IPS-18c (cell line): Measurements from ENCODE around the gene ZNRF4.

Experiments used
- H3K4me3 ChIP-seq: 2 replicates; pipeline ENCODE4 v1.7.0; 2013; ENCODE audit warnings: low read depth, mild to moderate bottlenecking, low read length, moderate library complexity; ENCODE audit not compliant: insufficient read depth
- H3K9me3 ChIP-seq: one replicate; pipeline ENCODE4 v1.6.1; 2013; ENCODE audit warnings: mild to moderate bottlenecking, low read length, moderate library complexity; ENCODE audit not compliant: control insufficient read depth, insufficient read depth

Gene ZNRF4

DNA sequence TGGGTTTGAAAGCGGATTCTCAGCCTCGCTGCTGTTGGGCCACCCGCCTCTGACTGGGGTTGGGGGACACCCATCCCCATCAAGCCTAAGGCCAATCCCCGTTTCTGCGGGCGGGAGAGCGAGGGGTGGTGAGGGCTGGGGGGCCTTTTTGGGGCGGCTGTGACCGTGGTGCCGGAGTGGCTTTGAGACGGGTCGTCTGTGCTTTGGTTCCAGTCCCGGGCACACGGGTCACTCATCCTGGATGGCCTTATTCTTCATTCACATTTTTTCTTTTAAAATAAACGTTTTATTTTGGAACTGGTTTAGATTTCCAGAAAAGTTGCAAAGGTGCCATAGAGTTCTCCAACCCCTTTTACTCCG, 1.6 kb downstream of the ZNRF4 start:
- H3K9me3 ChIP-seq, result peaks cover 4% of the 10 kb centered on the region
- H3K4me3 ChIP-seq, result no peak overlapping the region

DNA sequence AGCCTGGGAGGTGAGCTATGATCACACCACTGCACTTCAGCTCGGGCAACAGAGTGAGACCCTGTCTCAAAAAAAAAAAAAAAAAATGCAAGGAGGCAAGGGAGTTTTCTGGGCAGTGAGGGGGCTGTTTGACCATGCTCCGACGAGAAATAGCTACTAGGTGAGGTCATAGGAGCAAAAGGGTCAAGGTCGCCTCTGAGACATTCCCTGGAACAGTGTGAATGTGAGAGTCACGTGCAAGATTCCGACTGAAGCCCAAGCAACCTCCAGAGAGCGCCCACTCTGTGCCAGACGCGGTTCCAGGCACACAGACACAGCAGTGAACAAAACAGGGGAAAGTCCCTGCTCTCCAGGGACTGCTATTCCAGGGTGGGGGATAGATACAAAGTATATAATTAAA, 2.5 kb downstream of the ZNRF4 start:
- peaks cover 4% of the 10 kb centered on the region for H3K9me3 ChIP-seq
- no peak overlapping the region for H3K4me3 ChIP-seq

DNA sequence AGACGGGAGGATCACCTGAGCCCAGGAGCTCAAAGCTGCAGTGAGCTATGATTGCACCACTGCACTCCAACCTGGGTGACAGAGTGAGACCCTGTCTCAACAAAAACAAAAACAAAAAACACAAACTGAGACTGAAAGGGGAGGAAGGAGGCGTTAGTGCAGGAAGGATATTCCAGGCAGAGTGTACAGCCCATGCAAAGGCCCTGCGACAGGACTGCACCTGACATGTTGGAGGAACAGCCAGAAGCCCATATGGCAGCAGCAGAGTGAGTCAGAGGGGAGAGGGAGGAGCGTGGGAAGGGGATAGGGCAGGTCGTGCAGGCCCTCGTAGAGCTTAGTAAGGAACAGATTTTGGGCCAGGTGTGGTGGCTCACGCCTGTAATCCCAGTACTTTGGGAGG, 3.2 kb downstream of the ZNRF4 start:
- Histone ChIP-seq H3K4me3 (no peak overlapping the region), H3K9me3 (peaks cover 6% of the 10 kb centered on the region)

DNA sequence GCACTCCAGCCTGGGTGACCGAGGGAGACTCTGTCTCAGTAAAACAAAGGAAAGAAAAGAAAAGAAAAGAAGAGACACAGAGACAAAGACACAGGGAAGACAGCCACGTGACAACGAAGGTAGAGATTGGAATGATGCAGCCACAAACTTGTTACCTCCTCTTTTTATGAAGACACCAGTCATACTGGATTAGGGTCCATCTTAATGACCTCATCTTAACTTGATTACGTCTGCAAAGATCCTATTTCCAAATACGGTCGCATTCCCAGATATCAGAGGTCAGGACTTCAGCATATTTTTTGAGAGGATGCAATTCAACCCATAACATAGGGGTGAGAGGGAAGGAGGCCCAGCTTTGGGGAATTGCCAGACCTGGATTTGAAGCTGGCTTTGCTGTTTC, 4.1 kb downstream of the ZNRF4 start:
- Histone ChIP-seq H3K9me3 (peaks cover 6% of the 10 kb centered on the region), H3K4me3 (no peak overlapping the region)

DNA sequence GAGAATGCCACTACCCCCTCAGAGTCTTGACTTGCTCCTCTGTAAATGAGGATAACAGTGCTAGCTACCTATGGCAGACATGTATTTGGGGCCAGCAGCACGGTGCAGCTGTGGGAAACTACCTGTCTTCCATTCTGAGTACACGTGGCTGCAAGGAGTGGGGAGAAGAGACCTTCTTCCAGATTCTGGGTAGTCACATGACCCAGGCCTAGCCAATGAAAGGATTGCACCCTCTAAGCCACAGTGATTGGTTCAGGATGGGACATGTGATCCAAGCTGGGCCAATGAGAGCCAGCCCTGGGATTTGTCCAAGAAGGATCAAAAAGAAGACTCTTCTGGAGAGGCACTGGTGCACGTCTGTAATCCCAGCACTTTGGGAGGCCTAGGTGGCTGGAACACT, 5.5 kb downstream of the ZNRF4 start:
- Histone ChIP-seq H3K9me3 (peaks cover 6% of the 10 kb centered on the region), H3K4me3 (no peak overlapping the region)

DNA sequence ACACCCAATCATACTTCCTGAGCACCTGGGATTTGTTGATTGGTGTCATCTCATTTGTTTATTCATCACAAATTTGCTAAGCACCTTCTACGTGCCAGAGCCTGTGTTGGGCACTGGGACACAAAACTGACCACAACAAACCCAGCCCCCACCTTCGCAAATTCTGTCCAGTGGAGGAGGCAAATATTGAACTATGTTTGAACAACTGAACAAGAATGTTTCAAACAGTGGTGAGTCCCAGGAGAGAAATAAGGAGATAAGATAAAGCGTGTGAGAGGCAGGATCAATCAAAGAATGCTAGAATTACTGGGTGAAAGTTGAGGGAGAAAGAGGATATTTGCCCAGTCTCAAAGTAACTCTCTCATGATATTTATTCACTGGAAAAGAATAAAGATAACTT, 8.7 kb downstream of the ZNRF4 start:
- Histone ChIP-seq H3K9me3 (peaks cover 2% of the 10 kb centered on the region), H3K4me3 (no peak overlapping the region)

DNA sequence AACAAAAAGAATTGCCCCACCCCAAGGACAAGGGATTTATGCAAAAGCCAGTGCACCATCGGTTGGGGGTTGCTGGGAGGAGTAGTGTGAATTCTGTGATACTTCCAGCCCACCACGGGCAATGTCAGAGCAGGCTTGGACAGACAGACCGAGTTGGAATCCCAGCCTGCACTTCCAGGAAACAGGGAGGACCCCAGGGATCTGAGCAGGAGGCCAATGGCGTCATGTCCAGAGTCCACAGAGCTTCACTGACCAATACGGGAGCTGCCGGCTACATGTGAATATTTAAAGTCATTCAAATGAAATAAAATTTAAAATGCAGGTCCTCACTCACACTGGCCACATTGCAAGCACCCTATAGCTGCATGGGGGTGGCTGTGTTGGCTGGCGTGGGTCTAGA, 10.9 kb downstream of the ZNRF4 start:
- no peak overlapping the region for H3K4me3 ChIP-seq
- peaks cover 2% of the 10 kb centered on the region for H3K9me3 ChIP-seq

DNA sequence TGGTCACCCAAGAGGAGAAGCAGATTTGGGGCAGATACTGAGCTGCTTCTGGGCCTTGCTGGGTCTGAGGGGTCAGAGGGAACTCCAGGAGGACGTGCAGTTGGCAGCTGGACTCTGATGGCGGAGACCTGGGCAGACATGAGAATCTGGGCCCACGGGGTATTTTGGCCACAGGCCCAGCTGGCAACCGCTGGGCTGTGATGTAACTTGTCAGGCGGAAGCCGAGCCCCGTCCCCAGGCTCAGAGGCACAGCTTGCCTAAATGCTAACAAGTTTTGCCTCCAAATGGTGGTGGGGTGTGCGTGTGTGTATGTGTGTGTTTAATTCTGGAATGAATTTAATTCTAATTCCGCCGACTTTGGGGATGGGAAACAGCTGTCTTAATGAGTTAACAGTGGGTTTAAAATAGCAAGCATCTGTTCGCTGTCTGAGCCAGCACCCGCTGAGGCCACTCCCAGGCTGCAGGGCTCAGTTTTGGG, 11.6 kb downstream of the ZNRF4 start:
- peaks cover 2% of the 10 kb centered on the region for H3K9me3 ChIP-seq
- H3K4me3 ChIP-seq, result no peak overlapping the region

DNA sequence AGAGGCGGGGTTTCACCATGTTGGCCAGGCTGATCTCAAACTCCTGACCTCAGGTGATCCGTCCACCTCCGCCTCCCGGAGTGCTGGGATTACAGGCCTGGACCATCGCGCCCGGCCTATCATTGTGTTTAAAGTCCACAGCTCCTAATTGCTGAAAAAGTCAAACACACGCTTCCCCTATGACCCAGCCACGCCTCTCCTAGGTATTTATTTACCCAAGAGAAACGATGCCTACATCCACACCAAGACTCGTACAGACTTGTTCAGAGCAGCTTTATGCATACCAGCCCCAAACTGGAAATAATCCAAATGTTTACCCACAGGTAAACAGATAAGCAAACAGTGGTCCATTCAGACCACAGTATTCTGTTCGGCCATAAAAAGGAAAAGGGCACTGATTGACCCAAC, 15.1 kb downstream of the ZNRF4 start:
- H3K4me3 ChIP-seq, result no peak overlapping the region
- no peaks in the 10 kb centered on the region for H3K9me3 ChIP-seq

DNA sequence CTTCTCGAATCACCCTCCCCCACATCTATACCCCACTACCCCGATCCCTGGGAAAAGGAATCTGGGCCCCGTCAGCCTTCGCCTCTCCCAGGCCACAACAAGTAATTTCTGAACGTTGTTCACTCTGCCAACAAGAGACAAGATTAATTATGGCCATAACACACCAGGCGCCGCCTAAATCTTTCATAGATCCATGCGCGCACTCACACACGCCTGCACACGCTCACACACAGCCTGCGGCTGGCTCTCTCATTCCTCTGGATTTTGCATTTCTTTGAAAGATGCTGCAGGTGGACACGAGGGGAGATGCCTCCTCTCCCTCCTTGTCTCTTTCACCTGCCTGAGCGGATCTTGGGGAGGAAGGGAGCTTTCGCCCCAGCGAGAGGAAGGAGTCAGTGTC, 17.1 kb downstream of the ZNRF4 start:
- Histone ChIP-seq H3K9me3 (no peaks in the 10 kb centered on the region), H3K4me3 (no peak overlapping the region)

DNA sequence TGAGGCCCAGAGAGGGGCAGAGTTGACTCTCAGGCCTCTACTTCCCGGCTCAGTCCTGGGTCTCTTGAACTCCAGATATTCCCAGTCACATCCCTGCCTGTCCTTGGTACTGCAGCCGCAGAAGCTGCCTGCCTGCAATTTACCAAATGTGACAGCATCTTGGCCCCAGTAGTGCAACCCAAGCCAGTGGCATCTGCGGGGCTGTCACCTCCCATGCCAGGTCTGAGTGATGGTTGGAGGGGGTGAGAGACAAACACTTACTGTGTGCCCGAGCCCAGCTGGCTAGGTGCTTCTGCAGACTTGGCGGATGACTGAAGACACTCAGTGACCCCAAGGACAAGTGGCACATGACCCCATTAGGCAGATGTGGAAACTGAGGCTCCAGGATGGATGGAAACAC, 18.4 kb downstream of the ZNRF4 start:
- Histone ChIP-seq H3K9me3 (no peaks in the 10 kb centered on the region), H3K4me3 (no peak overlapping the region)

DNA sequence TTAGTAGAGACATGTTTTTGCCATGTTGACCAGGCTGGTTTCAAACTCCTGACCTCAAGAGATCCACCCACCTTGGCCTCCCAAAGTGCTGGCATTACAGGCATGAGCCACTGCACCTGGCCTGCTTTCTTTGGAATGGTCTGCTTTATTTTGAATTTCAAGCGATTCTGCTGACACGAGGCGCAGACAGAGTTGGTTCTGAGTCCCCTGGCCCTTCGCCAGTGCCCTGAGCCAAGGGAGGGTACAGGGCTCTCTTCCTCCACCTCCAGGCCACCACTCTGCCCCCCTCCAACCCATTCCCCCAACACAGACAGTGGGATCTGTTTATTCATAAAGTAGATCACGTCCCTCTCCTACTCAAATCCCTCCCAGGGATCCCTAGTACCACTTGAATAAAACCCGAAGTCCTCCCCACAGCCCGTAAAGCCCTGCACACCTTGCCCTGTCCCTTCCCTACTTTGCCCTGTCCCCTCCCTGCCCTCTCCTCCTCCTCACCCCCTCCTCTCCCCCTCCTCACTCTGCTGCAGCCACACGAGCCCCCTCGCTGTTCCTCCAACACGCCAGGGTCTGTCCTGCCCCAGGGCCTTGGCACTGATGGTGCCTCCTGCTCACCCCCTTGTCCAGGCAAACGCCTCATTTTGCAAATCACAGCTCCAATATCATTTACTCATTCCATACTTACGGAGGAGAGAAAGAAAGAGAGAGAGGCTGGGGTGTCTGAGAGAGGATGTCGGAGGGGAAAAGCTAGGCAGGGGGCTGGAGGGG, 22.4 kb downstream of the ZNRF4 start:
- H3K4me3 ChIP-seq, result no peak overlapping the region

DNA sequence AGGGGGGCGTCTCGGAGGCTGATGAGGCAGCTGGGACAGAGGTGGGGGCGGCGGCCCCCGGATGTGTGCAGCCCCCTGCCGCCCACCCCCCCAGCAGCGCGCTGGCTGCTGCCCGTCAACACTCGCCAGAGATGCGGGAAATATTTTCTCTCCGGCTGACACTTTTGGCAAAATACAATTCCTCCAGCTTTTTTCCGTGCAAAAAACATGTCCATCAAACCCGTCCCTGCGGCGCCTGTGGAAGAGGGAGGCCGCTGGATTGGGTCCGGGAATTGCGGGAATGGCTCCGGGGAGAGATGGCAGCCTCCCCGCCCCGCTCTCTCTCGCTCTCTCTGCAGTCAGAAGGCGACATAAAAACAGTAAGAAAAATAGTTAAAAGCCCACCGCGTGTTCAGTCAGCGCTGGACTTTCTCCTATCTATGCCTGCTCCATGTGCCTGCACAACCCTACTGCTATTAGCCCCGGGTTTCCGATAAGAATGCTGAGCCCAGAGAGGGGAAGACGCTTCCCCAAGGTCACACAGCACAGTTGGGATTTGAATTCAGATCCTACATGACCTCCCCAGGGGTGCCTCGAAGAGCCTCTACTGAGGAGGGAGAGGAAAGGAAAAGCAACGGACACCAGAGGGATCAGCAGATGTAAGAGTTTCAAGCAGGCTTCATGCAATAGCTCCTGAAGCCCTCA, 23.2 kb downstream of the ZNRF4 start:
- Histone ChIP-seq H3K4me3 (no peak overlapping the region), H3K9me3 (peaks cover 11% of the 10 kb centered on the region)

More for the DNA sequence above, 22.4 kb downstream of the ZNRF4 start:
- H3K9me3 ChIP-seq, result peaks cover 11% of the 10 kb centered on the region

DNA sequence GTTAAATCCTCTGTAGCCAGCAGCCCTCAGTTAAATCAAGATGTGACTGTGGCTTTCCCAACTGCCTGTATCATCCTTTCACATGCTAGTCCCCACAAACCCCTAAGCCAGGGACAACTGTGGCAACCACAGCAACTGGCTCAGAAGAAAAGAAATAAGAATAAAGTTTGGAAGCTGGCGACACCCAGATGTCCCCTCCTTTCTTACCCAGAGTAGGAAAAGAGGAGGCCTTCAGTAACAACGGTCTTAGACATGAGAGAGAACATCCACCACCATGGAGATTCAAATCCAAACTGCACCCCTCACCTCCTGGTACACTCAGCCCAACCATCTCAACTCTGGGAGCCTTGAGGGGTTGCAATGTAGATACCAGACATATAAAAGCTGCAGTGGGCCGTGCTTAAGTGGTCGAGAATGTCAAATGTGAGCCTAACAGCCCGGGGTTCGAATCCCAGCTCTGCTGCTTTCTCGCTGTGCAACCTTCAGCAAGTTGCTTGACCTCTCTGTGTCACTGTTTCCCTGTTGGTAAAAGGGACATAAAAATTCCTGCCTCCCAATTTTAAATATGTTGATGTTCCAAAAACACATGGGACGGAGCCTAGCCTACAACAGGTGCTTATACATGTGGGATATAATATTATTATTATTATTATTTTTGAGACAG, 23.8 kb downstream of the ZNRF4 start:
- no peak overlapping the region for H3K4me3 ChIP-seq

DNA sequence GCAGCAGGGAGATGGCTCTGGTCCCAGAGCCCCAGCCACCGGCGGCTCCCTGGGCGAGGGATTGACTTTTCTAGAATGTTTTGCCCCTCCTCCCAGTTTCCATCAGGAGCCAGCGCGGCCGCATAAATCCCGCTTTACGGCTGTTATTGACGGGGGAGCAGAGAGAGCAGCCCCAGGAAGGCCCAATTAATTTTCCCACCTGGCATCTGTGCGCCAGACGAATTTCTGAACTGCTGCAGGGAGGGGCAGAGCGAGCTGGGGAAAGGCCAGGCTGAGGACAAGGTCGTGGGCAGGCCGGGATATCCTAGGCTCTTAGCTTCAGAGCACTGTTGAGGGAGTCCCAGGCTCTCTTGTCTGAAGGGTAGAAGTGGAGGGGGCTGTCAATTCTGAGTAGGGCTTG, 24.7 kb downstream of the ZNRF4 start:
- H3K9me3 ChIP-seq, result peaks cover 11% of the 10 kb centered on the region
- no peak overlapping the region for H3K4me3 ChIP-seq

More for the DNA sequence above, 23.8 kb downstream of the ZNRF4 start:
- peaks cover 11% of the 10 kb centered on the region for H3K9me3 ChIP-seq

DNA sequence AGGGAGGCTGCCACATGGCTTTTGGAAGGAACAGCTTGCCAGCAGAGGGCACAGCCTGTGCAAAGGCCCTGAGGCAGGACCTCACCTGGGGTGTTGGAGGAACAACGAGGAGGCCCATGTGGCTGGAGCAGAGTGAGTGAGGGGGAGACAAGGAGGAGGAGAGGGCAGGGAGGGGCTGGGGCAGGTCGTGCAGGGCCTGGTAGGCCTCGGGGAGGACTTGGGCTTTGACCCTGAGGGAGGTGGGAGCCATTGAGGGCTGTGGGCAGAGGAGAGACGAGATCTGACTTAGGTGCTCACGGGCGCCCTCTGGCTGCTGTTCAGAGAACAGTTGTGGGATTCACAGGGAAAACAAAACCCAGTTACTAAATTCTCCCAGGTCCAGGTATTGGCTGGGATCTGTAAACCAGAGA, 25.2 kb downstream of the ZNRF4 start:
- Histone ChIP-seq H3K4me3 (no peak overlapping the region), H3K9me3 (peaks cover 13% of the 10 kb centered on the region)

DNA sequence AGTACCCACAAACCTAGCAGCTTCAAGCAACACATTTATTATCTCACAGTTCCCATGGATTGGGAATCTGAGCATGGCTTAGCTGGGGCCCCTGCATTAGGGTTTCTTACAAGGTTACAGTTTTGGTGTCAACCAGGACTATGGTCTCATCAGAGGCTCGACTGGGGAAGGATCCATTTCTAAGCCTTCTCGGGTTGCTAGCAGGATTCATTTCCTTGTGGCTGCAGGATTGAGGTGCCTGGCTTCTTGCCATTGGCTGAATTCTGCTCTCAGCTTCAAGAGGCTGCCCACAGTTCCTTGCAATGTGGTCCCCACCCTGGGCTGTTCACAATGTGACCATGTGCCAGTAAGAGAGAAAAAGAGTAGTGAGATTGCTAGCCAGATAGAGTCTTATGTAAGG, 26.7 kb downstream of the ZNRF4 start:
- Histone ChIP-seq H3K9me3 (peaks cover 14% of the 10 kb centered on the region), H3K4me3 (no peak overlapping the region)
